Activated CD4-positive, alpha-beta T cell treated with anti-CD3 and anti-CD28 coated beads for 36 hours (primary cell): ENCODE measurements around the gene PRIMA1. TPM values are rescaled to one million over a fixed set of nuclear protein-coding genes. Genes with fewer than 3 reads are reported as not detected.

Experiments
- ATAC-seq: fragments of 200-7000 bp; cut with Tn5 transposase; one replicate; pipeline ENCODE4 v1.10.0; 2021; ENCODE audit warnings: mild to moderate bottlenecking, moderate library complexity
- CTCF ChIA-PET: fragments of 350-600 bp; sonication (Branson Sonifier 250); formaldehyde crosslinking; loops from one replicate; lab custom pipeline; 2021; ENCODE audit warnings: antibody characterized with exemption; lab: Charles Lee
- POLR2A ChIA-PET: fragments of 350-600 bp; sonication (Branson Sonifier 250); formaldehyde crosslinking; loops from one replicate; lab custom pipeline; 2021; ENCODE audit warnings: antibody characterized with exemption, inconsistent platforms; lab: Charles Lee
- DNase-seq: peaks from one replicate; pipeline ENCODE4 v3.0.0-alpha.2; 2020
- H3K27ac Mint-ChIP-seq: one replicate; pipeline ENCODE4 v1.8.0; 2021; ENCODE audit warnings: mixed read lengths
- H3K27me3 Mint-ChIP-seq: one replicate; pipeline ENCODE4 v1.8.0; 2021; ENCODE audit warnings: mixed read lengths
- H3K36me3 Mint-ChIP-seq: one replicate; pipeline ENCODE4 v1.8.0; 2021; ENCODE audit warnings: low read depth, mixed read lengths
- H3K4me1 Mint-ChIP-seq: one replicate; pipeline ENCODE4 v1.8.0; 2021; ENCODE audit warnings: mixed read lengths
- H3K4me3 Mint-ChIP-seq: one replicate; pipeline ENCODE4 v1.8.0; 2021; ENCODE audit warnings: mild to moderate bottlenecking, moderate library complexity, mixed read lengths
- H3K9me3 Mint-ChIP-seq: one replicate; pipeline ENCODE4 v1.8.0; 2021; ENCODE audit warnings: low read depth, mixed read lengths
- intact Hi-C, 2 experiments: fragments of 100-400 bp; cut with DNase I in 1 of 2; cut with micrococcal nuclease in 1 of 2; formaldehyde crosslinking; loops; one replicate each; pipeline versions ENCODE4 v1.14.2 to v1.15.1; 2022 to 2024; cut with DNase I, micrococcal nuclease
- total RNA-seq, 2 experiments: library from RNA; stranded (reverse); gene quantifications; one replicate each; pipeline ENCODE4 v1.2.3, GENCODE V29; 2021

The PRIMA1 gene
- total RNA-seq, 2 experiments from 2014 or later = not detected

GRCh38 chr14:93751946-93752655 is 36.2 kb downstream of the PRIMA1 start:
- intact Hi-C loops = no loop called here
- Mint-ChIP-seq H3K36me3 (no peaks in the 10 kb centered on the region), H3K27ac (no peak overlapping the region), H3K4me3 (no peak overlapping the region), H3K9me3 (no peaks in the 10 kb centered on the region), H3K27me3 (no peaks in the 10 kb centered on the region), H3K4me1 (no peaks in the 10 kb centered on the region)
- CTCF ChIA-PET = no interaction called here
- DNase-seq = no peak
- no peak for ATAC-seq
- POLR2A ChIA-PET = interaction anchor here (0.6 kb wide), 1 partner anchor 266 kb away, joined by 7 read pairs; no protein-coding TSS in a partner anchor

- CTCF ChIA-PET = interaction anchor here (0.6 kb wide), 1 partner anchor 797 kb away, joined by 3 read pairs; no protein-coding TSS in a partner anchor
- no peak overlapping the region for H3K27ac Mint-ChIP-seq
- ATAC-seq = no peak
- no peaks in the 10 kb centered on the region for H3K36me3 Mint-ChIP-seq
- POLR2A ChIA-PET = no interaction called here
- no peaks in the 10 kb centered on the region for H3K4me1 Mint-ChIP-seq
- no peak overlapping the region for H3K4me3 Mint-ChIP-seq
- intact Hi-C loops = no loop called here
- H3K9me3 Mint-ChIP-seq = no peaks in the 10 kb centered on the region
- H3K27me3 Mint-ChIP-seq = no peaks in the 10 kb centered on the region
- no peak for DNase-seq
Observed at GRCh38 chr14:93749076-93749420, 39.2 kb downstream of the PRIMA1 start.

DNA sequence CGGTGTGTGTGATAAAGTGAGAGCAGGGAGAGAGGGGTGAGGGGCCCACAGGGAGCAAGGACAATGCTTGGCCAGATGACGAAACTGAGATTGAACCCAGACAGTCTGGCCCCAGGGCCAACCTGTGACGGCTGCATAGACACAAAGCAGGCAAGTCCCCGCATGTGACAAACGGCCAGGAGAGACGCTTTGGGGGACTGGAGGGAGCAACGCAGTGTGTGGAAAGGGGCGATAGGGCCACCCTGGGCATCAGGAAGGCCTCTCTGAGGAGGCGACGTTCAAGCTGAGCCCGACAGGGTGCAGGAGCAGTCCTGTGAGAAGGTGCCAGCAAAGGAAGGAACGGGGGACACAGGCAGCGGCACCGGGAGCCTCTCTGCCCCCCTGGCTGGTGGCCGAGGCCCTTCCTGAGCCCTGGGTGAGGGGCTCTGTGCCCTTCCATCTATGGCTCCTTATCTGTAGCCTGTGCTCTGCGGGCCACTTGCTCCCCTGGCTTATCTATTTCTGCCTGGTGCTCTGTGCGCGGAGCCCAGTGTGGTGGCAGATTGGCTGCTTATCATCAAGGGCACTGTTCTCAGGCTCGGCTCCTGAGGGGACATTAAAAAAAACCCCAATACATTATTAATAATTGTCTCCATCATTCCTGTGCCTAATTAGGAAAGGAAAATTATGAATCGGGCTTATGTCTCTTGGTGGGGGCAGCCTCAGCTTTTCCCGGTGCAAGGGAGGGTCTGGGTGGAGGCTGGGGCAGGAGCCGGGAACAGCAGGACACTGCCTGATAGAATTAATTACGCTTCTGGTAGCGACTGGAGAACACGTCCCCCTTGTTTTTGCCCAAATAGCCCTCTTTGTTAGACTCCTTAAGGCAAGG is 39.8 kb downstream of the PRIMA1 start:
- ChIA-PET CTCF (no interaction called here), POLR2A (no interaction called here)
- intact Hi-C loops = no loop called here
- H3K9me3 Mint-ChIP-seq = no peaks in the 10 kb centered on the region
- DNase-seq = no peak
- H3K27ac Mint-ChIP-seq = no peak overlapping the region
- no peak for ATAC-seq
- H3K36me3 Mint-ChIP-seq = no peaks in the 10 kb centered on the region
- H3K27me3 Mint-ChIP-seq = no peaks in the 10 kb centered on the region
- H3K4me3 Mint-ChIP-seq = no peak overlapping the region
- H3K4me1 Mint-ChIP-seq = no peaks in the 10 kb centered on the region

GRCh38 chr14:93747560-93747959 is 40.7 kb downstream of the PRIMA1 start:
- ChIA-PET CTCF (no interaction called here), POLR2A (no interaction called here)
- ATAC-seq (no peak), DNase-seq (no peak)
- no peaks in the 10 kb centered on the region for H3K4me1 Mint-ChIP-seq
- intact Hi-C loops = no loop called here
- H3K9me3 Mint-ChIP-seq = no peaks in the 10 kb centered on the region
- H3K27ac Mint-ChIP-seq = no peak overlapping the region
- no peaks in the 10 kb centered on the region for H3K36me3 Mint-ChIP-seq
- H3K4me3 Mint-ChIP-seq = no peak overlapping the region
- no peaks in the 10 kb centered on the region for H3K27me3 Mint-ChIP-seq

DNA sequence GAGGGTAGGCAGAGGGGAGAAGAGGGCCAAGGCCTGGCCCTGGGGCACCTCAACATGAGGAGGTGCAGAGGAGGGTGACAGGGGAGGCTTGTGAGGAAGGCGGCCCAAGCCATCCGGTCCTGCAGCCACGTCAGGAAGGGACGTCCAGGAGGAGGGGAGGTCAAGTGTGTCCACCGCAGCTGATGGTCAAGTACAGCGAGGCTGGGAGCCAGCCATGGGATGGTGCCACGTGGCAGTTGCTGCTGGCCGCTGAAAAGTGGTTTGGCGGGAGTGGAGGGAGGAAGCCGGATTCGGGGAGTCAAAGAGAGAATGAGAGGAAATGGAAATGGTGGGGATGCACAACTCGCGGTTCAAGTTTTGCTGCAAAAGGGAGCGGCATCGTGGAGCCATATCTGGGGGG is 41.2 kb downstream of the PRIMA1 start:
- ATAC-seq (no peak), DNase-seq (no peak)
- no peaks in the 10 kb centered on the region for H3K4me1 Mint-ChIP-seq
- no peak overlapping the region for H3K4me3 Mint-ChIP-seq
- H3K9me3 Mint-ChIP-seq = no peaks in the 10 kb centered on the region
- no peaks in the 10 kb centered on the region for H3K36me3 Mint-ChIP-seq
- ChIA-PET CTCF (no interaction called here), POLR2A (no interaction called here)
- intact Hi-C loops = no loop called here
- H3K27ac Mint-ChIP-seq = no peak overlapping the region
- H3K27me3 Mint-ChIP-seq = no peaks in the 10 kb centered on the region

GRCh38 chr14:93745603-93746273 is 42.5 kb downstream of the PRIMA1 start:
- intact Hi-C loops = no loop called here
- Mint-ChIP-seq H3K36me3 (no peaks in the 10 kb centered on the region), H3K4me3 (no peak overlapping the region), H3K4me1 (no peaks in the 10 kb centered on the region), H3K27ac (no peak overlapping the region), H3K9me3 (no peaks in the 10 kb centered on the region), H3K27me3 (no peaks in the 10 kb centered on the region)
- POLR2A ChIA-PET = no interaction called here
- DNase-seq (no peak), ATAC-seq (no peak)
- CTCF ChIA-PET = no interaction called here

DNA sequence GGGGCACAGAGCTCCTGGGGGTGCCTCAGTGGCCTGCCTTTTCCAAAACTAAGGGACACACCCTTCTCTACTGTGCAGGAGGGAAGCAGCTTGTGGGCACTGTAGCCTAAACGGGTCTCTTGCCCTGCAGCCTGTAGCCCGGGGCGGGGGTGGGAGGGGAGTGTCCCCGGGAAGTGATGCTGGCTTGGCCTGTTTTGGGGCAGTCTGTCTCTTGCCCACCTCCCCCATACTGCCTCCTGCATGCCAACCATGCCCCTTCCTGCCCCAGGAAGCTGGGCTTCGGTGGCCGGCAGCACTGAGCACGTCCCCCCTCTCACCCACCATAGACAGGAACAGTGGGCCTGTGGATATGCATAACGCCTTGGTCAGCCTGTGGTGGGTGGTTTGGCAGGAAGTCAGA is 43.4 kb downstream of the PRIMA1 start:
- H3K4me1 Mint-ChIP-seq = no peaks in the 10 kb centered on the region
- no peak overlapping the region for H3K4me3 Mint-ChIP-seq
- H3K9me3 Mint-ChIP-seq = no peaks in the 10 kb centered on the region
- H3K27me3 Mint-ChIP-seq = no peaks in the 10 kb centered on the region
- intact Hi-C loops = no loop called here
- no peak overlapping the region for H3K27ac Mint-ChIP-seq
- no peaks in the 10 kb centered on the region for H3K36me3 Mint-ChIP-seq
- ChIA-PET POLR2A (no interaction called here), CTCF (no interaction called here)
- DNase-seq (no peak), ATAC-seq (no peak)

DNA sequence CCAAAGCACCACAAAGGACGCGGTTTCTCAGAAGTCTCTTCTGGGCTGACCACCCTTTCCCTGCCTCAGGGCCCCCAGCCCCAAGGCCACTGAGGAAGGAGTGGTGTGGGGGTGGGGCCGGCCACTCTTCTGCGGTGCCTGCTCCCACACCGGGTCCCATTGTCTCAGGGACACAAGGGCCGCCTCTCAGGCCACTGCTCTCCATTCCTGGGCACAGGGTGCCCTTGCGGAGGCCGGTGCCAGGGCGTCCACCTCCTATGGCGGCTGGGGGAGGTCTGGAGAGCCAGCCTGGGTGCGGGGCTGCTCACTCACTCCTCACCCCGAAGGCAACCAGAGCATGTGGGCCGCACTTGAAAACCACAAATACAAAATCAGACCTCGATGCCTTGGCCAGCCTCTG is 44.1 kb downstream of the PRIMA1 start:
- DNase-seq (no peak), ATAC-seq (no peak)
- ChIA-PET POLR2A (no interaction called here), CTCF (no interaction called here)
- no peaks in the 10 kb centered on the region for H3K4me1 Mint-ChIP-seq
- no peaks in the 10 kb centered on the region for H3K36me3 Mint-ChIP-seq
- intact Hi-C loops = no loop called here
- H3K27ac Mint-ChIP-seq = no peak overlapping the region
- no peaks in the 10 kb centered on the region for H3K27me3 Mint-ChIP-seq
- H3K9me3 Mint-ChIP-seq = no peaks in the 10 kb centered on the region
- no peak overlapping the region for H3K4me3 Mint-ChIP-seq

- no peaks in the 10 kb centered on the region for H3K4me1 Mint-ChIP-seq
- no peak overlapping the region for H3K27ac Mint-ChIP-seq
- H3K4me3 Mint-ChIP-seq = no peak overlapping the region
- H3K36me3 Mint-ChIP-seq = no peaks in the 10 kb centered on the region
- ChIA-PET POLR2A (no interaction called here), CTCF (no interaction called here)
- intact Hi-C loops = no loop called here
- no peaks in the 10 kb centered on the region for H3K27me3 Mint-ChIP-seq
- no peak for DNase-seq
- H3K9me3 Mint-ChIP-seq = no peaks in the 10 kb centered on the region
- ATAC-seq = no peak
Observed at GRCh38 chr14:93743270-93744060, 44.8 kb downstream of the PRIMA1 start.

DNA sequence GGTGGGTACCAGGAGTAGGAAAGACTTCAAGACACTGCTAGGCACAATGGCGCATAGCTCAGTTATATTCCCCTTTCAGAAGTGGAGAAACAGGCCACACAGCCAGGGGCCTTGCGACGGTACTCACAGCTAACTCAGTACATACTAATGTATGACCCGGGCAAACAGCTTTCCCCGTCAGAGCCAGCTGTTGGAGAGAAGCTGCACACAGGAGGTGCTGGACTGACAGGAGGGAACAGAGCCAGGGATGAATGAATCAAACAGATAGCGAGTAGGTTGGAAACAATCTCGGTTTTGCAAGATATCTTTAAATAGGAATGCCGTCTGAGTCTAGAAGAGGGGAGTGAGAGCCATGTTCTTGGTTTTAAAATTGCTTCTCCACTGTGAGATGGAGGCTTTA is 45.5 kb downstream of the PRIMA1 start:
- Mint-ChIP-seq H3K27ac (no peak overlapping the region), H3K27me3 (no peaks in the 10 kb centered on the region), H3K4me3 (no peak overlapping the region), H3K36me3 (no peaks in the 10 kb centered on the region), H3K9me3 (no peaks in the 10 kb centered on the region), H3K4me1 (no peaks in the 10 kb centered on the region)
- intact Hi-C loops = no loop called here
- DNase-seq (no peak), ATAC-seq (no peak)
- CTCF ChIA-PET = no interaction called here
- POLR2A ChIA-PET = no interaction called here

DNA sequence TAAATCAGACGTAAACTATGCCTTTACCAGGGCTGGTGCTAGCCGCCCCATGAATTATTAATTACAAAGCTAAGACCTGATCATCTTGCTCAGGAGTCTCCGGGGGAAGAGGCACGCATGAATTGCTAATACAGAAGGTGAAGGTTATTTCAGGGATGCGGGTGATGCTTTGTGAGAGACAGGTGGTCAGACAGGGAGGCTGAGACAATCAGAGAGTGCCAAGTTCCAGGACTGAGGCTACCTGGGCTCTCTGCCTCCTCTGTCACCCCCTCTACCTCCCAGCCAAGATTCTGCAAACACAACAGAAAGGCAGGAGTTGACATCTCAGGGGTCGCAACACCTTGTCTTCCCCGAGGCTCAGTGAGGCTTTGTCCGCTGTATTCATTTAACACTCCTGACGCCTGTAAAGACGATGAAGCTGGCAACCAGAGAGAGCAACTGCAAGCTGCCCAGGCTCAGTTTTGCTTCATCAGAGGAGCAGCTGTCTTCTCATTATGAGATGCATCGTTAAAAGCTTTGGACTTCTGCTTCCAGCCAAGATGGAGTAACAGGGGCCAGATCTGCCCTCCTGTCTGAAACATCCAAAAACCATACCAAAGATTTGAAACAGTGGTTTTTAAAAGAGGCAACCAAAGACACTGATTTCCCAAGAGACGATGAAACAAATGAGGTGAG is 46.6 kb downstream of the PRIMA1 start:
- H3K9me3 Mint-ChIP-seq = no peaks in the 10 kb centered on the region
- no peak for ATAC-seq
- H3K27me3 Mint-ChIP-seq = peaks cover 3% of the 10 kb centered on the region
- H3K4me1 Mint-ChIP-seq = no peaks in the 10 kb centered on the region
- DNase-seq = no peak
- H3K4me3 Mint-ChIP-seq = no peak overlapping the region
- CTCF ChIA-PET = interaction anchor here (0.9 kb wide), 1 partner anchor 50 kb away, joined by 3 read pairs; no protein-coding TSS in a partner anchor
- no peak overlapping the region for H3K27ac Mint-ChIP-seq
- H3K36me3 Mint-ChIP-seq = no peaks in the 10 kb centered on the region
- POLR2A ChIA-PET = interaction anchor here (0.7 kb wide), 1 partner anchor 919 kb away, joined by 4 read pairs; no protein-coding TSS in a partner anchor
- intact Hi-C loops = no loop called here
